ENCODE data around the gene BCKDK.

DNA sequence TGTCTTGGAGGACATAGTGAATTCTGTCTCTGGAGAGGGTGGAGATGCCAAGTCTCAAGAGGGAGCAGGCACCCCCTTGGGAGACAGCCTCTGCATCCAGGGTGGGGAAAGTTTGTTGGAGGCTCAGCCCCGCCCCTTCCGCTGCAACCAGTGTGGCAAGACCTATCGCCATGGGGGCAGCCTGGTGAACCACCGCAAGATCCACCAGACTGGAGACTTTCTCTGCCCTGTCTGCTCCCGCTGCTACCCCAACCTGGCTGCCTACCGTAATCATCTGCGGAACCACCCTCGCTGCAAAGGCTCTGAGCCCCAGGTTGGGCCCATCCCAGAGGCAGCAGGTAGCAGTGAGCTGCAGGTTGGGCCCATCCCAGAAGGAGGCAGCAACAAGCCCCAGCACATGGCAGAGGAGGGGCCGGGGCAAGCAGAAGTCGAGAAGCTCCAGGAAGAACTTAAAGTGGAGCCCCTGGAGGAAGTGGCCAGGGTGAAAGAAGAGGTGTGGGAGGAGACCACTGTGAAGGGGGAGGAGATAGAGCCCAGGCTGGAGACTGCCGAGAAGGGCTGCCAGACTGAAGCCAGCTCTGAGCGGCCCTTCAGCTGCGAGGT, 28.7 kb upstream of the BCKDK start:
- TF ChIP-seq POLR2AphosphoS5 (IDR thresholded peaks at IDR 0.05; ENCODE audit: low read depth, low read length) (no peak), SIN3A (IDR thresholded peaks at IDR 0.05; ENCODE audit: borderline replicate concordance, insufficient read depth, low read depth, low read length) (no peak)
- TF ChIP-seq, protein P1, sequence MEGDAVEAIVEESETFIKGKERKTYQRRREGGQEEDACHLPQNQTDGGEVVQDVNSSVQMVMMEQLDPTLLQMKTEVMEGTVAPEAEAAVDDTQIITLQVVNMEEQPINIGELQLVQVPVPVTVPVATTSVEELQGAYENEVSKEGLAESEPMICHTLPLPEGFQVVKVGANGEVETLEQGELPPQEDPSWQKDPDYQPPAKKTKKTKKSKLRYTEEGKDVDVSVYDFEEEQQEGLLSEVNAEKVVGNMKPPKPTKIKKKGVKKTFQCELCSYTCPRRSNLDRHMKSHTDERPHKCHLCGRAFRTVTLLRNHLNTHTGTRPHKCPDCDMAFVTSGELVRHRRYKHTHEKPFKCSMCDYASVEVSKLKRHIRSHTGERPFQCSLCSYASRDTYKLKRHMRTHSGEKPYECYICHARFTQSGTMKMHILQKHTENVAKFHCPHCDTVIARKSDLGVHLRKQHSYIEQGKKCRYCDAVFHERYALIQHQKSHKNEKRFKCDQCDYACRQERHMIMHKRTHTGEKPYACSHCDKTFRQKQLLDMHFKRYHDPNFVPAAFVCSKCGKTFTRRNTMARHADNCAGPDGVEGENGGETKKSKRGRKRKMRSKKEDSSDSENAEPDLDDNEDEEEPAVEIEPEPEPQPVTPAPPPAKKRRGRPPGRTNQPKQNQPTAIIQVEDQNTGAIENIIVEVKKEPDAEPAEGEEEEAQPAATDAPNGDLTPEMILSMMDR (IDR thresholded peaks at IDR 0.05), result no peak
- TF ChIP-seq, protein P2, sequence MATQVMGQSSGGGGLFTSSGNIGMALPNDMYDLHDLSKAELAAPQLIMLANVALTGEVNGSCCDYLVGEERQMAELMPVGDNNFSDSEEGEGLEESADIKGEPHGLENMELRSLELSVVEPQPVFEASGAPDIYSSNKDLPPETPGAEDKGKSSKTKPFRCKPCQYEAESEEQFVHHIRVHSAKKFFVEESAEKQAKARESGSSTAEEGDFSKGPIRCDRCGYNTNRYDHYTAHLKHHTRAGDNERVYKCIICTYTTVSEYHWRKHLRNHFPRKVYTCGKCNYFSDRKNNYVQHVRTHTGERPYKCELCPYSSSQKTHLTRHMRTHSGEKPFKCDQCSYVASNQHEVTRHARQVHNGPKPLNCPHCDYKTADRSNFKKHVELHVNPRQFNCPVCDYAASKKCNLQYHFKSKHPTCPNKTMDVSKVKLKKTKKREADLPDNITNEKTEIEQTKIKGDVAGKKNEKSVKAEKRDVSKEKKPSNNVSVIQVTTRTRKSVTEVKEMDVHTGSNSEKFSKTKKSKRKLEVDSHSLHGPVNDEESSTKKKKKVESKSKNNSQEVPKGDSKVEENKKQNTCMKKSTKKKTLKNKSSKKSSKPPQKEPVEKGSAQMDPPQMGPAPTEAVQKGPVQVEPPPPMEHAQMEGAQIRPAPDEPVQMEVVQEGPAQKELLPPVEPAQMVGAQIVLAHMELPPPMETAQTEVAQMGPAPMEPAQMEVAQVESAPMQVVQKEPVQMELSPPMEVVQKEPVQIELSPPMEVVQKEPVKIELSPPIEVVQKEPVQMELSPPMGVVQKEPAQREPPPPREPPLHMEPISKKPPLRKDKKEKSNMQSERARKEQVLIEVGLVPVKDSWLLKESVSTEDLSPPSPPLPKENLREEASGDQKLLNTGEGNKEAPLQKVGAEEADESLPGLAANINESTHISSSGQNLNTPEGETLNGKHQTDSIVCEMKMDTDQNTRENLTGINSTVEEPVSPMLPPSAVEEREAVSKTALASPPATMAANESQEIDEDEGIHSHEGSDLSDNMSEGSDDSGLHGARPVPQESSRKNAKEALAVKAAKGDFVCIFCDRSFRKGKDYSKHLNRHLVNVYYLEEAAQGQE (IDR thresholded peaks at IDR 0.05; ENCODE audit: insufficient read depth in 1 of 2, low read depth in 2 of 2, low read length in 1 of 2), result no peak
